Mesenchymal stem cell (in vitro differentiated cells and primary cell): Measurements from ENCODE around the gene CD8B2.
"Not testable (repeated sequence)": the region's sequence is repeated elsewhere in the genome, so short reads cannot be mapped to it uniquely, and the experiment has no call there.

Experiments used
- DNase-seq: peaks from one replicate; pipeline ENCODE4 v3.0.0-alpha.2; 2013
- H2AFZ ChIP-seq: one replicate; pipeline ENCODE4 v1.6.1; 2013; ENCODE audit warnings: low read depth, mild to moderate bottlenecking, control low read depth, inconsistent platforms, low read length, moderate library complexity
- H2AK5ac ChIP-seq: 2 replicates; pipeline ENCODE4 v1.6.1; 2013; ENCODE audit warnings: low read length, moderate library complexity, mild to moderate bottlenecking, inconsistent platforms; ENCODE audit not compliant: severe bottlenecking
- H2BK120ac ChIP-seq: one replicate; pipeline ENCODE4 v1.6.1; 2013; ENCODE audit warnings: low read depth, mild to moderate bottlenecking, inconsistent platforms, low read length, moderate library complexity
- H2BK12ac ChIP-seq, 2 experiments: one replicate each; pipeline ENCODE4 v1.6.1; 2013; ENCODE audit warnings: inconsistent platforms in 2 of 2, low read length in 2 of 2, mild to moderate bottlenecking in 2 of 2, moderate library complexity in 2 of 2, control low read depth in 1 of 2
- H2BK15ac ChIP-seq: one replicate; pipeline ENCODE4 v1.6.1; 2013; ENCODE audit warnings: mild to moderate bottlenecking, low read depth, inconsistent platforms; ENCODE audit not compliant: poor library complexity, severe bottlenecking
- H2BK5ac ChIP-seq: 2 replicates; pipeline ENCODE4 v1.6.1; 2013; ENCODE audit warnings: low read depth, mild to moderate bottlenecking, low read length, control low read depth, inconsistent platforms; ENCODE audit not compliant: poor library complexity, severe bottlenecking
- H3K14ac ChIP-seq, 2 experiments: one replicate each; pipeline ENCODE4 v1.6.1; 2013; ENCODE audit warnings: inconsistent platforms in 2 of 2, low read length in 2 of 2, control low read depth in 1 of 2, mild to moderate bottlenecking in 1 of 2, moderate library complexity in 1 of 2
- H3K18ac ChIP-seq, 2 experiments: one replicate each; pipeline ENCODE4 v1.6.1; 2013; ENCODE audit warnings: inconsistent platforms in 2 of 2, low read length in 2 of 2, control low read depth in 1 of 2, low read depth in 1 of 2, mild to moderate bottlenecking in 1 of 2
- H3K23ac ChIP-seq, 2 experiments: one replicate each; pipeline ENCODE4 v1.6.1; 2013; ENCODE audit warnings: inconsistent platforms in 2 of 2, low read length in 2 of 2, mild to moderate bottlenecking in 2 of 2, moderate library complexity in 2 of 2, control low read depth in 1 of 2
- H3K27ac ChIP-seq: 2 replicates; pipeline ENCODE4 v1.5.1; 2013; ENCODE audit warnings: mild to moderate bottlenecking, moderate library complexity, low read length, control low read depth, inconsistent platforms; ENCODE audit not compliant: poor library complexity, severe bottlenecking
- H3K27me3 ChIP-seq, 2 experiments: 2 replicates each; pipeline versions ENCODE4 v1.6.1 to v1.7.0; 2013; ENCODE audit warnings: low read length in 2 of 2, mild to moderate bottlenecking in 2 of 2, moderate library complexity in 2 of 2, control low read depth in 1 of 2, inconsistent platforms in 1 of 2; ENCODE audit not compliant: control insufficient read depth in 1 of 2, insufficient read depth in 1 of 2
- H3K36me3 ChIP-seq, 2 experiments: 2 replicates each; pipeline versions ENCODE4 v1.6.1 to v1.7.0; 2013; ENCODE audit warnings: low read length in 2 of 2, control low read depth in 1 of 2, inconsistent platforms in 1 of 2, low read depth in 1 of 2, mild to moderate bottlenecking in 1 of 2; ENCODE audit not compliant: insufficient read depth in 2 of 2, control insufficient read depth in 1 of 2
- H3K4ac ChIP-seq, 2 experiments: one replicate each; pipeline ENCODE4 v1.6.1; 2013; ENCODE audit warnings: inconsistent platforms in 2 of 2, low read length in 2 of 2, mild to moderate bottlenecking in 2 of 2, moderate library complexity in 2 of 2, control low read depth in 1 of 2, low read depth in 1 of 2
- H3K4me1 ChIP-seq: 2 replicates; pipeline ENCODE4 v1.6.1; 2013; ENCODE audit warnings: low read depth, low read length, control low read depth; ENCODE audit not compliant: control insufficient read depth, insufficient read depth
- H3K4me2 ChIP-seq: 2 replicates; pipeline ENCODE4 v1.6.1; 2013; ENCODE audit warnings: low read length, mild to moderate bottlenecking, inconsistent platforms; ENCODE audit not compliant: poor library complexity, severe bottlenecking
- H3K4me3 ChIP-seq, 2 experiments: 2 replicates each; pipeline versions ENCODE4 v1.5.1 to v1.7.0; 2013; ENCODE audit warnings: low read length in 2 of 2, mild to moderate bottlenecking in 2 of 2, control low read depth in 1 of 2, low read depth in 1 of 2; ENCODE audit not compliant: insufficient read depth in 1 of 2
- H3K79me1 ChIP-seq: replicated peaks from 2 replicates; pipeline ENCODE4 v1.6.1; 2013; ENCODE audit warnings: mild to moderate bottlenecking, control low read depth, low read length, inconsistent platforms; ENCODE audit not compliant: poor library complexity, severe bottlenecking
- H3K9ac ChIP-seq: 2 replicates; pipeline ENCODE4 v1.7.0; 2013; ENCODE audit warnings: mild to moderate bottlenecking, low read length, moderate library complexity
- H3K9me3 ChIP-seq: 2 replicates; pipeline ENCODE4 v1.7.0; 2013; ENCODE audit warnings: mild to moderate bottlenecking, low read length; ENCODE audit not compliant: control insufficient read depth
- H4K8ac ChIP-seq: one replicate; pipeline ENCODE4 v1.6.1; 2013; ENCODE audit warnings: inconsistent platforms, mild to moderate bottlenecking, low read length, moderate library complexity
- H4K91ac ChIP-seq: one replicate; pipeline ENCODE4 v1.6.1; 2013; ENCODE audit warnings: mild to moderate bottlenecking, low read length, inconsistent platforms
- WGBS: methylation state at CpG from one replicate; pipeline ENCODE4 v1.1.7; 2013; ENCODE audit warnings: mixed read lengths; 5-methylcytosine and 5-hydroxymethylcytosine counted together

The CD8B2 gene

GRCh38 chr2:106506002-106506687, 19.0 kb downstream of the CD8B2 start:
- H3K18ac ChIP-seq, H3K4me3 ChIP-seq, H3K36me3 ChIP-seq, H3K4me2 ChIP-seq, H3K9me3 ChIP-seq, H3K9ac ChIP-seq, H4K91ac ChIP-seq, H3K27ac ChIP-seq, H3K4me1 ChIP-seq, H2BK12ac ChIP-seq, H2AFZ ChIP-seq, H3K79me1 ChIP-seq, DNase-seq, H2BK5ac ChIP-seq, H3K4ac ChIP-seq, H3K23ac ChIP-seq, H4K8ac ChIP-seq, H3K27me3 ChIP-seq, H2AK5ac ChIP-seq, H3K14ac ChIP-seq, H2BK15ac ChIP-seq, H2BK120ac ChIP-seq: not testable (repeated sequence)
- 83% methylated on average over 3 of the region's 9 CpGs for WGBS

- H2AFZ ChIP-seq, H3K27ac ChIP-seq, H3K14ac ChIP-seq, H4K8ac ChIP-seq, H2BK5ac ChIP-seq, DNase-seq, H3K18ac ChIP-seq, H3K9me3 ChIP-seq, H3K4me1 ChIP-seq, H3K27me3 ChIP-seq, H4K91ac ChIP-seq, H3K4me3 ChIP-seq, H2BK120ac ChIP-seq, H3K9ac ChIP-seq, H3K4ac ChIP-seq, H3K36me3 ChIP-seq, H2BK15ac ChIP-seq, H2AK5ac ChIP-seq, H3K4me2 ChIP-seq, H3K23ac ChIP-seq, H3K79me1 ChIP-seq, H2BK12ac ChIP-seq: not testable (repeated sequence)
- WGBS: 76% methylated on average over 5 of the region's 11 CpGs
These were observed 21.7 kb downstream of the CD8B2 start for GRCh38 chr2:106508660-106509373.

GRCh38 chr2:106509374-106509770, 22.2 kb downstream of the CD8B2 start:
- H3K14ac ChIP-seq, H2BK12ac ChIP-seq, H3K36me3 ChIP-seq, H3K23ac ChIP-seq, H4K8ac ChIP-seq, H4K91ac ChIP-seq, DNase-seq, H3K79me1 ChIP-seq, H3K4me3 ChIP-seq, H3K9me3 ChIP-seq, H3K4me2 ChIP-seq, H2AFZ ChIP-seq, H2BK120ac ChIP-seq, H3K4me1 ChIP-seq, H2BK5ac ChIP-seq, H3K27ac ChIP-seq, H2AK5ac ChIP-seq, H2BK15ac ChIP-seq, H3K9ac ChIP-seq, H3K18ac ChIP-seq, H3K4ac ChIP-seq, H3K27me3 ChIP-seq: not testable (repeated sequence)
- WGBS: 66% methylated on average over 2 of the region's 6 CpGs

GRCh38 chr2:106510791-106511190, 23.6 kb downstream of the CD8B2 start:
- not testable (repeated sequence) for H3K4ac ChIP-seq, H3K18ac ChIP-seq, H3K36me3 ChIP-seq, H3K27ac ChIP-seq, H4K91ac ChIP-seq, H2AK5ac ChIP-seq, H4K8ac ChIP-seq, H3K14ac ChIP-seq, H3K4me3 ChIP-seq, H2BK5ac ChIP-seq, H3K4me2 ChIP-seq, H2BK12ac ChIP-seq, H3K9me3 ChIP-seq, H2BK120ac ChIP-seq, H2AFZ ChIP-seq, H3K23ac ChIP-seq, DNase-seq, H3K27me3 ChIP-seq, H3K79me1 ChIP-seq, H3K4me1 ChIP-seq, H2BK15ac ChIP-seq, H3K9ac ChIP-seq
- WGBS: 46% methylated on average over 2 of the region's 4 CpGs
